Mesenchymal stem cell (in vitro differentiated cells and primary cell): ENCODE measurements around the gene WDR18.

Experiments
- DNase-seq: peaks from one replicate; pipeline ENCODE4 v3.0.0-alpha.2; 2013
- H2AFZ ChIP-seq: one replicate; pipeline ENCODE4 v1.6.1; 2013; ENCODE audit warnings: low read depth, mild to moderate bottlenecking, control low read depth, inconsistent platforms, low read length, moderate library complexity
- H2AK5ac ChIP-seq: 2 replicates; pipeline ENCODE4 v1.6.1; 2013; ENCODE audit warnings: low read length, moderate library complexity, mild to moderate bottlenecking, inconsistent platforms; ENCODE audit not compliant: severe bottlenecking
- H2BK120ac ChIP-seq: one replicate; pipeline ENCODE4 v1.6.1; 2013; ENCODE audit warnings: low read depth, mild to moderate bottlenecking, inconsistent platforms, low read length, moderate library complexity
- H2BK12ac ChIP-seq, 2 experiments: one replicate each; pipeline ENCODE4 v1.6.1; 2013; ENCODE audit warnings: inconsistent platforms in 2 of 2, low read length in 2 of 2, mild to moderate bottlenecking in 2 of 2, moderate library complexity in 2 of 2, control low read depth in 1 of 2
- H2BK15ac ChIP-seq: one replicate; pipeline ENCODE4 v1.6.1; 2013; ENCODE audit warnings: mild to moderate bottlenecking, low read depth, inconsistent platforms; ENCODE audit not compliant: poor library complexity, severe bottlenecking
- H2BK5ac ChIP-seq: 2 replicates; pipeline ENCODE4 v1.6.1; 2013; ENCODE audit warnings: low read depth, mild to moderate bottlenecking, low read length, control low read depth, inconsistent platforms; ENCODE audit not compliant: poor library complexity, severe bottlenecking
- H3K14ac ChIP-seq, 2 experiments: one replicate each; pipeline ENCODE4 v1.6.1; 2013; ENCODE audit warnings: inconsistent platforms in 2 of 2, low read length in 2 of 2, control low read depth in 1 of 2, mild to moderate bottlenecking in 1 of 2, moderate library complexity in 1 of 2
- H3K18ac ChIP-seq, 2 experiments: one replicate each; pipeline ENCODE4 v1.6.1; 2013; ENCODE audit warnings: inconsistent platforms in 2 of 2, low read length in 2 of 2, control low read depth in 1 of 2, low read depth in 1 of 2, mild to moderate bottlenecking in 1 of 2
- H3K23ac ChIP-seq, 2 experiments: one replicate each; pipeline ENCODE4 v1.6.1; 2013; ENCODE audit warnings: inconsistent platforms in 2 of 2, low read length in 2 of 2, mild to moderate bottlenecking in 2 of 2, moderate library complexity in 2 of 2, control low read depth in 1 of 2
- H3K27ac ChIP-seq: 2 replicates; pipeline ENCODE4 v1.5.1; 2013; ENCODE audit warnings: mild to moderate bottlenecking, moderate library complexity, low read length, control low read depth, inconsistent platforms; ENCODE audit not compliant: poor library complexity, severe bottlenecking
- H3K27me3 ChIP-seq, 2 experiments: 2 replicates each; pipeline versions ENCODE4 v1.6.1 to v1.7.0; 2013; ENCODE audit warnings: low read length in 2 of 2, mild to moderate bottlenecking in 2 of 2, moderate library complexity in 2 of 2, control low read depth in 1 of 2, inconsistent platforms in 1 of 2; ENCODE audit not compliant: control insufficient read depth in 1 of 2, insufficient read depth in 1 of 2
- H3K36me3 ChIP-seq, 2 experiments: 2 replicates each; pipeline versions ENCODE4 v1.6.1 to v1.7.0; 2013; ENCODE audit warnings: low read length in 2 of 2, control low read depth in 1 of 2, inconsistent platforms in 1 of 2, low read depth in 1 of 2, mild to moderate bottlenecking in 1 of 2; ENCODE audit not compliant: insufficient read depth in 2 of 2, control insufficient read depth in 1 of 2
- H3K4ac ChIP-seq, 2 experiments: one replicate each; pipeline ENCODE4 v1.6.1; 2013; ENCODE audit warnings: inconsistent platforms in 2 of 2, low read length in 2 of 2, mild to moderate bottlenecking in 2 of 2, moderate library complexity in 2 of 2, control low read depth in 1 of 2, low read depth in 1 of 2
- H3K4me1 ChIP-seq: 2 replicates; pipeline ENCODE4 v1.6.1; 2013; ENCODE audit warnings: low read depth, low read length, control low read depth; ENCODE audit not compliant: control insufficient read depth, insufficient read depth
- H3K4me2 ChIP-seq: 2 replicates; pipeline ENCODE4 v1.6.1; 2013; ENCODE audit warnings: low read length, mild to moderate bottlenecking, inconsistent platforms; ENCODE audit not compliant: poor library complexity, severe bottlenecking
- H3K4me3 ChIP-seq, 2 experiments: 2 replicates each; pipeline versions ENCODE4 v1.5.1 to v1.7.0; 2013; ENCODE audit warnings: low read length in 2 of 2, mild to moderate bottlenecking in 2 of 2, control low read depth in 1 of 2, low read depth in 1 of 2; ENCODE audit not compliant: insufficient read depth in 1 of 2
- H3K79me1 ChIP-seq: replicated peaks from 2 replicates; pipeline ENCODE4 v1.6.1; 2013; ENCODE audit warnings: mild to moderate bottlenecking, control low read depth, low read length, inconsistent platforms; ENCODE audit not compliant: poor library complexity, severe bottlenecking
- H3K9ac ChIP-seq: 2 replicates; pipeline ENCODE4 v1.7.0; 2013; ENCODE audit warnings: mild to moderate bottlenecking, low read length, moderate library complexity
- H3K9me3 ChIP-seq: 2 replicates; pipeline ENCODE4 v1.7.0; 2013; ENCODE audit warnings: mild to moderate bottlenecking, low read length; ENCODE audit not compliant: control insufficient read depth
- H4K8ac ChIP-seq: one replicate; pipeline ENCODE4 v1.6.1; 2013; ENCODE audit warnings: inconsistent platforms, mild to moderate bottlenecking, low read length, moderate library complexity
- H4K91ac ChIP-seq: one replicate; pipeline ENCODE4 v1.6.1; 2013; ENCODE audit warnings: mild to moderate bottlenecking, low read length, inconsistent platforms
- WGBS: methylation state at CpG from one replicate; pipeline ENCODE4 v1.1.7; 2013; ENCODE audit warnings: mixed read lengths; 5-methylcytosine and 5-hydroxymethylcytosine counted together

Gene WDR18

DNA sequence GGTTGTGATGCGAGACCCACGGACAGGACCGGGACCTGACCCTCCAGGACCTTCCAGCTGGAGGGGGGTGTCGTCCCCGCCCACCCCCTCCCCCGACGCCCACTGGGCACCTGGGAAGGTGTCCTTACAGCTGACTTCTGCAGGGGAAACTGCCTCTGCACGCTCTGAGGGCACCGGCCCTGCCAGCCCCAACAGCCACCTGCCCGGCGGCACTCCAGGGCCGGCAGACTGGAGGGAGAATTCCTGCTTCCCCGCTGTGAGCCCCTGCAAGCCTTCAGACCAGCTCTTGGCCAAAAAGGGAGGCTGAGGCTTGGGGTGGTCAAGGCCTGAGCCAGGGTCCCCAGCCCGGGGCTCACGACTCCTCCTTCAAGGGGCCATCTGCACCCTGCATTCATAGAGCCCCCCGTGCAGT lies 43.5 kb downstream of the WDR18 start:
- peak overlapping the region; percentile 92 for H2BK5ac ChIP-seq
- peak overlapping the region; percentile 46 to 99 for H3K18ac ChIP-seq
- no peak overlapping the region for H2AFZ ChIP-seq
- H3K4ac ChIP-seq = peak overlapping the region; percentile 68 to 97
- peak overlapping the region; percentile 97 for H3K9ac ChIP-seq
- H2BK12ac ChIP-seq = peak overlapping the region in 1 of 2 experiments; percentile 98
- peaks cover 2% of the 10 kb centered on the region for H3K79me1 ChIP-seq
- H3K23ac ChIP-seq = peak overlapping the region in 1 of 2 experiments; percentile 20
- H3K4me3 ChIP-seq = peak overlapping the region; percentile 94 to 97
- H4K8ac ChIP-seq = peak overlapping the region; percentile 19
- peak overlapping the region; percentile 74 for H3K4me2 ChIP-seq
- no peaks in the 10 kb centered on the region for H3K27me3 ChIP-seq
- peak overlapping the region; percentile 94 for H4K91ac ChIP-seq
- peaks cover 24% of the 10 kb centered on the region for H3K4me1 ChIP-seq
- H2BK15ac ChIP-seq = peak overlapping the region; percentile 39
- no peaks in the 10 kb centered on the region for H3K9me3 ChIP-seq
- DNase-seq = no peak
- peak overlapping the region; percentile 100 for H2AK5ac ChIP-seq
- peaks cover 21 to 35% of the 10 kb centered on the region in 2 experiments for H3K36me3 ChIP-seq
- peak overlapping the region; percentile 93 for H2BK120ac ChIP-seq
- peak overlapping the region in 1 of 2 experiments; percentile 50 for H3K14ac ChIP-seq
- peak overlapping the region; percentile 99 for H3K27ac ChIP-seq
- under 1% methylated on average over 16 of the region's 16 CpGs for WGBS

DNA sequence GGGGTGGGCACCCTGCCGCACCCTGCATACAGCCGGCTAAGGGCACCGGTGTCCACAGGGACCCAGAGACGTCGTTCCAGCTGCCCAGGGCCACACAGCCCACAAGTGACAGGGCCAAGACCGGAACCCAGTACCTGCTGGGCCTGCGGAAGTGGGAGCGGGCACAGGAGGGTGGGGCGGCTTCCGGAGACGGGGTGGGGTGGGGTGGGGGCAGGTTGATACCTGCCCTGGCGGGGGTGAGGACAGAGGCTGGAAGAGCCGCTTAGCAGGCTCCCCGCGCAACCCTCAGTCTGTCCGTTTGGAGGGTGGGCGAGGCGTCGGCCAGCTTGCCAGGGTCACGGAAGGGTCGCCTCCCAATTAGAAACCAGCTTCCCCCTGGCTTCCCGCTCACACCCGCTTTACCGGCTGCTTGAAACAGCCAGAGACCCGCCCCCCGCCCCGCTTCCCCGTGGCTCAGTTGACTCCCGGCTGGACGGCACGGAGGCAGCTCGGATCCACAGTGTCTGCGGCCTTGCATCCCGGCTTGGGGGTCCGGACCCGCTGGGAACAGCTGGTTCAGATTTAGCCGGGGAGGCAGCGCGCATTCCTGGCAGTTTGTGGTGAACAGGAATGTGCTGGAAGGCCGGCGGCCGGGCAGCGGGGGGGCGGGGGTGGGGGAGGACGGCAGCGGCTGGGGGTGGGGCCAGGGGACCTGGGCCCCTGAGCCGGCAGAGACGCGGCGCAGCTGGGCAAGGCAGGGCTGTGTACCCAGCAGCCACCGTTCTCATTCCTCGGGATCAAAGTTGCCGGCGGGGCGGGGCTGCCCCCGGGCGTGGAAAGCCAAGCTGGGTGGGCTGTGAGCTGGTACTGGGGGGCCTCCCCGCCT lies 44.1 kb downstream of the WDR18 start:
- peak overlapping the region; percentile 99 for H3K27ac ChIP-seq
- H3K4me2 ChIP-seq = peak overlapping the region; percentile 97
- H3K9ac ChIP-seq = peak overlapping the region; percentile 97
- peaks cover 26 to 40% of the 10 kb centered on the region in 2 experiments for H3K36me3 ChIP-seq
- H4K91ac ChIP-seq = peak overlapping the region; percentile 94
- peak overlapping the region in 1 of 2 experiments; percentile 50 for H3K14ac ChIP-seq
- DNase-seq = peak; percentile 95
- no peaks in the 10 kb centered on the region for H3K9me3 ChIP-seq
- H2BK120ac ChIP-seq = peak overlapping the region; percentile 76
- peak overlapping the region; percentile 97 for H3K4ac ChIP-seq
- H3K23ac ChIP-seq = peak overlapping the region in 1 of 2 experiments; percentile 98
- under 1% methylated on average over 42 of the region's 58 CpGs for WGBS
- H3K27me3 ChIP-seq = no peaks in the 10 kb centered on the region
- peak overlapping the region; percentile 88 for H2BK15ac ChIP-seq
- peak overlapping the region; percentile 94 to 97 for H3K4me3 ChIP-seq
- peak overlapping the region; percentile 92 for H2BK5ac ChIP-seq
- H2AK5ac ChIP-seq = peak overlapping the region; percentile 93
- H3K79me1 ChIP-seq = peaks cover 2% of the 10 kb centered on the region
- H4K8ac ChIP-seq = peak overlapping the region; percentile 36
- no peak overlapping the region for H2AFZ ChIP-seq
- H3K18ac ChIP-seq = peak overlapping the region; percentile 94 to 99
- H3K4me1 ChIP-seq = peaks cover 24% of the 10 kb centered on the region
- H2BK12ac ChIP-seq = peak overlapping the region in 1 of 2 experiments; percentile 98

DNA sequence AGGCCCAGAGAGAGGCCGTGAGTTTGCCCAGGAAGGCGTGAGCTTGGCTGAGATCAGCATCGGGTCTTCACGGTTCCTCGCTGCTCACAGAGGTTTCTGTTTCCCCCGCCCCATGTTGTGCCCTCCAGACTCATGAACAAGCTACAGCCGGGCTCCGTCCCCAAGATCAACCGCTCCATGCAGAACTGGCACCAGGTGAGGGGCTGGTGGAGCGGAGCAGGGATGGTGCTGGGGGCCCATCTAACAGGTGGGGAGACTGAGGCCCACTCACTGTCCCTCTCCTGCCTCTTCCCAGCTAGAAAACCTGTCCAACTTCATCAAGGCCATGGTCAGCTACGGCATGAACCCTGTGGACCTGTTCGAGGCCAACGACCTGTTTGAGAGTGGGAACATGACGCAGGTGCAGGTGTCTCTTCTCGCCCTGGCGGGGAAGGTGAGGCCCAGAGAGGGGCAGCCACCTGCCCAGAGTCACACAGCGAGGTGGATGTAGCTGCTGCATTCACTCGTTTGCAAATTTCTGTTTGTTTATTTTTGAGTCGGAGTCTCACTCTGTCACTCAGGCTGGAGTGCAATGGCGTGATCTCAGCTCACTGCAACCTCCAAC lies 48.2 kb downstream of the WDR18 start:
- H3K4ac ChIP-seq = no peak overlapping the region
- DNase-seq = no peak
- H2AFZ ChIP-seq = no peak overlapping the region
- H3K79me1 ChIP-seq = peaks cover 6% of the 10 kb centered on the region
- peaks cover 27% of the 10 kb centered on the region for H3K4me1 ChIP-seq
- no peak overlapping the region for H3K4me3 ChIP-seq
- H3K27ac ChIP-seq = no peak overlapping the region
- H2BK120ac ChIP-seq = no peak overlapping the region
- WGBS = 93% methylated on average over 20 of the region's 20 CpGs
- H2AK5ac ChIP-seq = no peak overlapping the region
- no peak overlapping the region for H3K18ac ChIP-seq
- no peak overlapping the region for H3K23ac ChIP-seq
- peaks cover 43 to 67% of the 10 kb centered on the region in 2 experiments for H3K36me3 ChIP-seq
- no peaks in the 10 kb centered on the region for H3K9me3 ChIP-seq
- H3K27me3 ChIP-seq = no peaks in the 10 kb centered on the region
- no peak overlapping the region for H2BK12ac ChIP-seq
- no peak overlapping the region for H3K9ac ChIP-seq
- no peak overlapping the region for H3K14ac ChIP-seq
- H4K91ac ChIP-seq = peak overlapping the region; percentile 47
- H2BK5ac ChIP-seq = no peak overlapping the region
- no peak overlapping the region for H2BK15ac ChIP-seq
- no peak overlapping the region for H4K8ac ChIP-seq
- no peak overlapping the region for H3K4me2 ChIP-seq
